ENCODE results near the gene ENTPD1. TPM values are rescaled to one million over a fixed set of nuclear protein-coding genes. Genes with fewer than 3 reads are reported as not detected.
A peak's percentile ranks its signal among the peaks of the same experiment; 100 is the strongest.

Gene ENTPD1
- total and polyA plus RNA-seq, 10 of the 15 experiments (the other 5 are each of a cell fraction or from before 2014, with no cell fraction given): 110 to 413 (median 161) TPM

GRCh38 chr10:95791425-95791979 is 35.5 kb downstream of the ENTPD1 start (continued):
- TF ChIP-seq TARDBP (IDR thresholded peaks at IDR 0.05; ENCODE audit: borderline replicate concordance) (0 out of 2 replicates have a peak, but pooled peaks have one; percentile 49), BRCA1 (IDR thresholded peaks at IDR 0.05; ENCODE audit: low read depth, low read length) (no peak), PML (IDR thresholded peaks at IDR 0.05; ENCODE audit: low read length) (0 out of 2 replicates have a peak, but pooled peaks have one; percentile 18), E2F8 (IDR thresholded peaks at IDR 0.05; ENCODE audit: low read depth, partially characterized antibody) (peak; percentile 21), MTA2 (IDR thresholded peaks at IDR 0.05; ENCODE audit: low read depth) (peak; percentile 41; the same call in 1 of the 2 replicates), CUX1 (IDR thresholded peaks at IDR 0.05; ENCODE audit: insufficient replicate concordance, low read depth, low read length) (peak; percentile 99), RCOR1 (conservative IDR thresholded peaks at IDR 0.05; ENCODE audit: low read depth, low read length) (no peak), ZNF384 (IDR thresholded peaks at IDR 0.05; ENCODE audit: borderline replicate concordance, low read depth, low read length) (peak; percentile 83), SMC3 (IDR thresholded peaks at IDR 0.05; ENCODE audit: borderline replicate concordance, low read length) (peak; percentile 26; the same call in 1 of the 2 replicates), PKNOX1 (IDR thresholded peaks at IDR 0.05) (0 out of 2 replicates have a peak, but pooled peaks have one; percentile 28), SMAD1 (IDR thresholded peaks at IDR 0.05; ENCODE audit: low read depth, partially characterized antibody) (peak; percentile 91), MYC (IDR thresholded peaks at IDR 0.05; ENCODE audit: insufficient read depth, insufficient read length, insufficient replicate concordance, low read length, severe bottlenecking) (no peak), YBX1 (IDR thresholded peaks at IDR 0.05) (peak; percentile 97), ZNF592 (IDR thresholded peaks at IDR 0.05) (no peak), CEBPB (IDR thresholded peaks at IDR 0.05; ENCODE audit: borderline replicate concordance in 1 of 2, low read depth in 2 of 2, low read length in 2 of 2) (no peak), ZZZ3 (IDR thresholded peaks at IDR 0.05; ENCODE audit: control insufficient read depth, insufficient read length, low read depth) (no peak)
